Tibial artery (tissue), 4 donors: ENCODE results near the gene WDFY3.

Source experiments
- DNase-seq, 2 donors: peaks; one replicate each; pipeline ENCODE4 v3.0.0-alpha.2; 2019
- H3K27ac ChIP-seq, 2 donors: fragments of 200-600 bp; sonication (generic) in 1 of 2; 1 replicate in 1 of 2; 2 replicates in 1 of 2; pipeline ENCODE4 v1.5.1; 2018 to 2019; ENCODE audit warnings: mild to moderate bottlenecking in 1 of 2
- H3K27me3 ChIP-seq, 2 donors: fragments of 200-600 bp; sonication (generic) in 1 of 2; one replicate each; pipeline versions ENCODE4 v1.5.1 to v1.6.0; 2016 to 2019
- H3K36me3 ChIP-seq, 3 donors: fragments of 200-600 bp; sonication (generic) in 2 of 3; one replicate each; pipeline ENCODE4 v1.5.1; 2016 to 2019; ENCODE audit warnings: mild to moderate bottlenecking in 2 of 3
- H3K4me1 ChIP-seq, 4 donors: fragments of 200-600 bp; sonication (generic) in 2 of 4; 1 replicate in 3 of 4; 2 replicates in 1 of 4; pipeline ENCODE4 v1.5.1; 2016 to 2019
- H3K4me3 ChIP-seq, 2 donors: fragments of 200-600 bp; sonication (generic) in 1 of 2; 1 replicate in 1 of 2; 2 replicates in 1 of 2; pipeline ENCODE4 v1.5.1; 2018 to 2019; ENCODE audit warnings: mild to moderate bottlenecking in 2 of 2
- H3K9me3 ChIP-seq, 3 donors: fragments of 200-600 bp; sonication (generic) in 1 of 3; one replicate each; pipeline ENCODE4 v1.5.1; 2016 to 2019
- intact Hi-C: fragments of 100-400 bp; cut with DNase I; formaldehyde crosslinking; loops from one replicate; pipeline ENCODE4 v1.15.0; 2023; ENCODE audit warnings: low total_unique reads
- TF ChIP-seq, protein P1 (sequence below), 2 experiments: fragments of 200-600 bp in 1 of 2; fragments of 450-650 bp in 1 of 2; IDR thresholded peaks; one replicate each; pipeline ENCODE4 v1.5.1; 2017 to 2019; ENCODE audit warnings: antibody characterized with exemption in 2 of 2, mild to moderate bottlenecking in 1 of 2, moderate library complexity in 1 of 2

Gene WDFY3

DNA sequence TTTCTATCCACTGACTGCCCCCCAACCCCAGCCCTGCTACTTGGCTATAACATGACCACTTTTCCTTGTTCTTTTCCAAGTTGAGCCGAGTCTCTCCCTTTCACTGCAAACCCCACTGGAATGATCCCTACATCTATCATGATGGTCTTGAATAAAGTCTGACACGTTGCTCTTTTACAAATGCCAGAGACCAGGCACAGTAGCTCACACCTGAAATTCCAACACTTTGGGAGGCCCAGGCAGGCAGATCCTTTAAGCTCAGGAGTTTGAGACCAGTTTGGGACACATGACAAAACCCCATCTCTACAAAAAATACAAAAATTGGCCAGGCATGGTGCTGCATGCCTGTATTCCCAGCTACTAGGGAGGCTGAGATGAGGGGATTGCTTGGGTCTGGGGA lies 100.9 kb downstream of the WDFY3 start:
- H3K9me3 ChIP-seq = no peaks in the 10 kb centered on the region
- no peak for DNase-seq
- TF ChIP-seq, protein P1, sequence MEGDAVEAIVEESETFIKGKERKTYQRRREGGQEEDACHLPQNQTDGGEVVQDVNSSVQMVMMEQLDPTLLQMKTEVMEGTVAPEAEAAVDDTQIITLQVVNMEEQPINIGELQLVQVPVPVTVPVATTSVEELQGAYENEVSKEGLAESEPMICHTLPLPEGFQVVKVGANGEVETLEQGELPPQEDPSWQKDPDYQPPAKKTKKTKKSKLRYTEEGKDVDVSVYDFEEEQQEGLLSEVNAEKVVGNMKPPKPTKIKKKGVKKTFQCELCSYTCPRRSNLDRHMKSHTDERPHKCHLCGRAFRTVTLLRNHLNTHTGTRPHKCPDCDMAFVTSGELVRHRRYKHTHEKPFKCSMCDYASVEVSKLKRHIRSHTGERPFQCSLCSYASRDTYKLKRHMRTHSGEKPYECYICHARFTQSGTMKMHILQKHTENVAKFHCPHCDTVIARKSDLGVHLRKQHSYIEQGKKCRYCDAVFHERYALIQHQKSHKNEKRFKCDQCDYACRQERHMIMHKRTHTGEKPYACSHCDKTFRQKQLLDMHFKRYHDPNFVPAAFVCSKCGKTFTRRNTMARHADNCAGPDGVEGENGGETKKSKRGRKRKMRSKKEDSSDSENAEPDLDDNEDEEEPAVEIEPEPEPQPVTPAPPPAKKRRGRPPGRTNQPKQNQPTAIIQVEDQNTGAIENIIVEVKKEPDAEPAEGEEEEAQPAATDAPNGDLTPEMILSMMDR (IDR thresholded peaks at IDR 0.05) = no peak
- no peak overlapping the region for H3K4me3 ChIP-seq
- H3K36me3 ChIP-seq = no peaks in the 10 kb centered on the region
- H3K27me3 ChIP-seq = no peaks in the 10 kb centered on the region
- no peak overlapping the region for H3K27ac ChIP-seq
- peaks cover 0 to 7% (median 3%) of the 10 kb centered on the region in 4 donors for H3K4me1 ChIP-seq
- intact Hi-C loops = no loop called here

DNA sequence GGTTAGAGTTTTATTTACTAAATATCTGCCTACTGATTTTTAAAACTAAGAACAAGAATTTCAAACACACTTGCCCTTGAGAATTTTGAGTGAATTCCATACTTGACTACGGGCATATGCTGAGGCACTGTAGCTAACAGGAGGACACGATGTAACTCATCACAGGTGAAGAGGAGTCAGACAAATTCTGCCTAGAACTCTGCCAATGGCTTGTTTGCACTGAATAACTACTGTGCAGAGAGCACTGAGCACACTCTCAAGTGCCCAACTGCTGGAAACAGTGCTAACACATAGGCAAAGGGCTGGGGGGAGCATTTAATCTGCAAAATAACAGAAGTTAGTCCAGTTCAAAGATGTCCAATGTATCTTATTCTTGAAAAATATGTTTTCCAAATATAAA lies 104.4 kb downstream of the WDFY3 start:
- intact Hi-C loops = no loop called here
- TF ChIP-seq, protein P1 (IDR thresholded peaks at IDR 0.05) = no peak
- no peaks in the 10 kb centered on the region for H3K4me1 ChIP-seq
- DNase-seq = no peak
- no peak overlapping the region for H3K4me3 ChIP-seq
- no peak overlapping the region for H3K27ac ChIP-seq
- no peaks in the 10 kb centered on the region for H3K27me3 ChIP-seq
- no peaks in the 10 kb centered on the region for H3K9me3 ChIP-seq
- peaks cover 12 to 20% (median 14%) of the 10 kb centered on the region in 3 donors for H3K36me3 ChIP-seq

DNA sequence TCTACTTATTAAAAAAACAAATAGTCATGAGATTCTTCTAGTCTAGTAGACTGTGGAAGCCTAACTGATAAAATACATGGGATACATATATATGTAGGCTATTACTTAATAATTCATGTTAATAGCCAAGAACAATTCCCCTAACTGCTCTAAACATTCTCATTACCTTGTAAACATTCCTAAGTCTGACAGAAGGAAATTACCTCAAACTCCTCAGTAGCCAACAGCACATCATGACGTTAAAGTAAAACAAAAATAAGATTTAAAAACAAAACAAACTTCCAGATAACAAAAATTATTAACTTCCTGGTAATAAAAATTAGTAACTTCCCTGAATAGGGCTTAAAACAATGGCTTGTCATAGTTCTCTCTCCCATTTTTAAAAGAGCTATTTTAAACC lies 109.2 kb downstream of the WDFY3 start:
- TF ChIP-seq, protein P1 (IDR thresholded peaks at IDR 0.05) = no peak
- Histone ChIP-seq H3K27ac (no peak overlapping the region), H3K9me3 (no peaks in the 10 kb centered on the region), H3K4me1 (peaks cover 0 to 13% (median 4%) of the 10 kb centered on the region in 4 donors), H3K27me3 (no peaks in the 10 kb centered on the region), H3K36me3 (peaks cover 12 to 20% (median 14%) of the 10 kb centered on the region in 3 donors), H3K4me3 (no peak overlapping the region)
- DNase-seq = no peak
- intact Hi-C loops = no loop called here

DNA sequence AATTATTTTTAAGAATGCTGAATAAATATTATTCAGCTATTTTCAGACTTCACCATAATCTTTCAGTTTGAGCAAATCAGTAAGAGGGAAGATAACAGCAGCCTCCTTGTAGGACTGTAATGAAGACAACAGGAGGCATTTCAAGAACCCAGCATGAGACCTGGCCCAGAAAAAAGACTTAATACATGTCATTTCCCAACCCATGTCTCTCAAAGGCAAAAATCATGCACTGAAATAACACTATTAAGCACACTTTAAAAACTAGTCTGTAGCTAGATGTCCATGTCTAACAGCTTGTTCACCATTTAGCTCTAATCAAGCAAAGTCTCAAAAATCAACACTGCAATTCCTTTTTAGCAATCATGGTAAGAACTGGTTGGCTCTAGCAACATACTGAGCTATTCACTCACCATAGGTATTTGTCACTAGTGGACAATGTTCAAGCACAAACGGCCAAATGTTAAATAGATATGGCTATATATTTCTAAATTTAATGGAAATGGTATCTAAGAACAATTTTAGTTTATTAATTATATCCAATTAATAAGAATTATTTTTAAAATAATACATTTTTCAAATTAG lies 109.9 kb downstream of the WDFY3 start:
- Histone ChIP-seq H3K27me3 (no peaks in the 10 kb centered on the region), H3K36me3 (peaks cover 12 to 20% (median 14%) of the 10 kb centered on the region in 3 donors), H3K9me3 (no peaks in the 10 kb centered on the region), H3K27ac (peak overlapping the region in 1 of 2 donors; percentile 22), H3K4me3 (no peak overlapping the region), H3K4me1 (peaks cover 0 to 13% (median 4%) of the 10 kb centered on the region in 4 donors)
- DNase-seq = no peak
- intact Hi-C loops = no loop called here
- TF ChIP-seq, protein P1 (IDR thresholded peaks at IDR 0.05) = no peak

DNA sequence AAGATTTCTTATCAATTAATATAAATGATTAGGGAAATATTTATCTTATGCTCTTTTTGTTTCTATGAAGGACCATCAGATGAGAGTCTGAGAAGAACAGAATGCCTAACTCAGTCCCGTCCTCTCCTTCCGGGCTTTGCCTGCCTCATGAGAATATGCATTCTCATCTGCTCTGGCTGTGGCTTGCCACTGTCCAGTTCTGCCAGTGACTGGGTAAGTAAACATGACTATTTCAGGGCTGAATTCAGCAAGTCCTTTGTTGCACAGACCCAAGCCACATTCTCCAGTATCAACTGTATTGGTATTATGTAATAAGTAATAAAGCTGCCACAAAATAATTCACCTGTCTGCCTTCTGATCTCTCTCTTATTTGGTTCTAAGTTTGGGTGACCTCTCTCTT lies 110.7 kb downstream of the WDFY3 start:
- Histone ChIP-seq H3K9me3 (no peaks in the 10 kb centered on the region), H3K27me3 (no peaks in the 10 kb centered on the region), H3K4me1 (peaks cover 0 to 19% (median 6%) of the 10 kb centered on the region in 4 donors), H3K4me3 (no peak overlapping the region), H3K36me3 (peaks cover 12 to 20% (median 14%) of the 10 kb centered on the region in 3 donors), H3K27ac (no peak overlapping the region)
- peak; percentile 28 to 66 for DNase-seq
- TF ChIP-seq, protein P1 (IDR thresholded peaks at IDR 0.05) = no peak
- intact Hi-C loops = no loop called here
